Measurements from ENCODE around the gene AFF3. TPM values are rescaled to one million over a fixed set of nuclear protein-coding genes. Genes with fewer than 3 reads are reported as not detected.

Gene AFF3
- total RNA-seq, 1 donor from 2014 or later, result 7.3 TPM

DNA sequence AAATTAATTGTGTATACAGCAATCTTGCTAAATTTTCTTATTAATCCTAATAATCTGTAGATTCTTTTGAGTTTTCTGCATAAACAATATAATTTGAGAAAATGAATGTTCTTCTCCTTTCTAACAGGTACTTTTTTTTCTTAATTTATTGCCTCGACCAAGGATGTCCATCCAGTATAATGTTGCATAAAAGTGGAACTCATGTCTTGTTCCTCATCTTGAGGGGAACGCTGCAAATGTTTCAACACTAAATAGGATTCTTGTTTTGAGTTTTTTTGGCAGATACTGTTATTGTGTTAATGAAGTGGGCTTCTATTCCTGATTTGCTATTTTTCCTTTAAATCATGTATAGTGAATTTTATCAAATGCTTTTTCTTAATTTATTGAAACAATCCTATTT is 408.2 kb downstream of the AFF3 start:
- DNase-seq (ENCODE audit: low spot score, unreplicated experiment), result no peak
- peaks cover 4% of the 10 kb centered on the region for H3K4me1 Mint-ChIP-seq (ENCODE audit: low read depth)
- H3K27me3 Mint-ChIP-seq, result no peaks in the 10 kb centered on the region
- peaks cover 1% of the 10 kb centered on the region for H3K36me3 Mint-ChIP-seq (ENCODE audit: insufficient read depth)
- TF ChIP-seq CTCF (IDR thresholded peaks at IDR 0.05; ENCODE audit: unreplicated experiment), result no peak
- no peak overlapping the region for H3K4me3 Mint-ChIP-seq (ENCODE audit: low read depth)
- no peak overlapping the region for H3K27ac Mint-ChIP-seq
- H3K9me3 Mint-ChIP-seq (ENCODE audit: low read depth), result peaks cover 9% of the 10 kb centered on the region

- Mint-ChIP-seq H3K27me3 (no peaks in the 10 kb centered on the region), H3K9me3 (ENCODE audit: low read depth) (no peaks in the 10 kb centered on the region), H3K36me3 (ENCODE audit: insufficient read depth) (no peaks in the 10 kb centered on the region), H3K4me3 (ENCODE audit: low read depth) (no peak overlapping the region), H3K4me1 (ENCODE audit: low read depth) (no peaks in the 10 kb centered on the region), H3K27ac (no peak overlapping the region)
- TF ChIP-seq CTCF (IDR thresholded peaks at IDR 0.05; ENCODE audit: unreplicated experiment), result no peak
- DNase-seq (ENCODE audit: low spot score, unreplicated experiment), result no peak
Observed at GRCh38 chr2:99729104-99730025, 413.0 kb downstream of the AFF3 start.

DNA sequence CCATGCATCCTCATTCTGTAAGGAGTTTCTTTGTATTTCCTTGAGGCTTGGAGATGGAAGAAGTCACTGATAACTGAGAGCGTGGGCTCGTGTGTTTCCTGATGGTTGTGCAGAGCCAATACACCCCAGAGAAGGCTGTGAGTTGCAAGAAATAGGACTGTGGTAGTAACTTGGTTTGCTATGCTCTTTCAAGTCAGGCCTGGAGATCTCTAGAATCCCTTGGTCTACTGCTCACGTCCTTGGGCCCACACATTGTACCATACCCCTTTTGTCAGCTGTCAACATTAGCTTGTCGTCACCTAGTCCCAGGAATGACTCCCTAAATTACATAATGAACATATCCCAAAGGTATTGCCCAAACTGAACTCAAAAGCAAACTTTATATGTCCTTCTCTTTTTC is 414.2 kb downstream of the AFF3 start:
- H3K4me1 Mint-ChIP-seq (ENCODE audit: low read depth), result no peaks in the 10 kb centered on the region
- TF ChIP-seq CTCF (IDR thresholded peaks at IDR 0.05; ENCODE audit: unreplicated experiment), result no peak
- no peaks in the 10 kb centered on the region for H3K36me3 Mint-ChIP-seq (ENCODE audit: insufficient read depth)
- no peak overlapping the region for H3K27ac Mint-ChIP-seq
- no peaks in the 10 kb centered on the region for H3K27me3 Mint-ChIP-seq
- no peaks in the 10 kb centered on the region for H3K9me3 Mint-ChIP-seq (ENCODE audit: low read depth)
- DNase-seq (ENCODE audit: low spot score, unreplicated experiment), result no peak
- no peak overlapping the region for H3K4me3 Mint-ChIP-seq (ENCODE audit: low read depth)

DNA sequence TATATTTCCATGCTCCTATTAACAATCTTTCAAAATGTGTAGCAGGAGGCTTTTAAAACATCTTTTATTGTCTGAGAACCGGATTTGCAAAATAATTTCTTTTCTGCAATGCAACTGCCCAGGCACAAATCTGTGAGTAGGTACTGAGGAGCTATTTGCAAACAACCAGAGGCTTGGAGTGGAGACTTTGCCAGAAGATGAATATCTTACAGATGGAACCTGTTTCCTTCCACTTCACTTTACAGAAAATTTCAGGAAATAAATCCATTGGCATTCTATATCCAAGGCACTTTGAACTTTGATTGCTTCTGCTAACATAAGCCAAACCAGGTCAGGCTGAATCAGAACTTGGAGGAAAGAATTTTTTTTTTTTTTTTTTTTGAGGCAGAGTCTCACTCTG is 415.2 kb downstream of the AFF3 start:
- peaks cover 2% of the 10 kb centered on the region for H3K36me3 Mint-ChIP-seq (ENCODE audit: insufficient read depth)
- H3K4me1 Mint-ChIP-seq (ENCODE audit: low read depth), result no peaks in the 10 kb centered on the region
- DNase-seq (ENCODE audit: low spot score, unreplicated experiment), result no peak
- no peak overlapping the region for H3K4me3 Mint-ChIP-seq (ENCODE audit: low read depth)
- no peak for TF ChIP-seq CTCF (IDR thresholded peaks at IDR 0.05; ENCODE audit: unreplicated experiment)
- peaks cover 6% of the 10 kb centered on the region for H3K9me3 Mint-ChIP-seq (ENCODE audit: low read depth)
- H3K27me3 Mint-ChIP-seq, result no peaks in the 10 kb centered on the region
- no peak overlapping the region for H3K27ac Mint-ChIP-seq

- no peak overlapping the region for H3K4me3 Mint-ChIP-seq (ENCODE audit: low read depth)
- DNase-seq (ENCODE audit: low spot score, unreplicated experiment), result no peak
- no peaks in the 10 kb centered on the region for H3K27me3 Mint-ChIP-seq
- H3K4me1 Mint-ChIP-seq (ENCODE audit: low read depth), result no peaks in the 10 kb centered on the region
- no peak overlapping the region for H3K27ac Mint-ChIP-seq
- H3K36me3 Mint-ChIP-seq (ENCODE audit: insufficient read depth), result peaks cover 4% of the 10 kb centered on the region
- H3K9me3 Mint-ChIP-seq (ENCODE audit: low read depth), result peaks cover 11% of the 10 kb centered on the region
- TF ChIP-seq CTCF (IDR thresholded peaks at IDR 0.05; ENCODE audit: unreplicated experiment), result no peak
Observed at GRCh38 chr2:99726691-99727090, 415.7 kb downstream of the AFF3 start.

Data from progenitor cell of endocrine pancreas (in vitro differentiated cells).